ENCODE measurements around the gene PLEKHF1. TPM values are rescaled to one million over a fixed set of nuclear protein-coding genes. Genes with fewer than 3 reads are reported as not detected.

The PLEKHF1 gene
- total RNA-seq, 1 experiment from 2014 or later, result 15.9 TPM

GRCh38 chr19:29636553-29637360 is 28.5 kb upstream of the PLEKHF1 start:
- Histone ChIP-seq H3K9me2 (replicated peaks; ENCODE audit: low read length) (no peaks in the 10 kb centered on the region), H3K27ac (ENCODE audit: low read length) (no peak overlapping the region), H3F3A (ENCODE audit: low read length, unreplicated experiment) (no peaks in the 10 kb centered on the region), H3K4me2 (ENCODE audit: low read length) (no peak overlapping the region), H3K79me2 (ENCODE audit: low read length) (no peaks in the 10 kb centered on the region), H3K27me3 (ENCODE audit: low read length) (no peaks in the 10 kb centered on the region; the same call in 1 of the 2 replicates), H4K20me1 (ENCODE audit: low read length) (no peaks in the 10 kb centered on the region), H3K36me3 (ENCODE audit: low read depth, low read length) (no peaks in the 10 kb centered on the region), H3K4me3 (ENCODE audit: low read length) (no peak overlapping the region), H3K9me3 (ENCODE audit: low read length) (no peaks in the 10 kb centered on the region), H3K4me1 (ENCODE audit: insufficient read depth, low read length) (no peaks in the 10 kb centered on the region), H3K9ac (ENCODE audit: low read length) (no peak overlapping the region), H2AFZ (ENCODE audit: low read length) (no peak overlapping the region)
- ATAC-seq (no peak), DNase-seq (no peak)
- no TSS peak for BruUV-seq (replicated peaks)
- intact Hi-C loops (cut with micrococcal nuclease), result no loop called here
- ChIA-PET POLR2A (ENCODE audit: unreplicated experiment) (no interaction called here), CTCF (no interaction called here)
- TF ChIP-seq CTCF (conservative IDR thresholded peaks at IDR 0.05; ENCODE audit: low read depth, low read length), result no peak
- no peak for TF ChIP-seq EZH2phosphoT487 (IDR thresholded peaks at IDR 0.05; ENCODE audit: borderline replicate concordance, low read length)
- no peak for TF ChIP-seq EZH2 (IDR thresholded peaks at IDR 0.05; ENCODE audit: low read length, unreplicated experiment)

GRCh38 chr19:29639086-29639485 is 26.2 kb upstream of the PLEKHF1 start:
- no peak overlapping the region for H2AFZ ChIP-seq (ENCODE audit: low read length)
- no peaks in the 10 kb centered on the region for H3K79me2 ChIP-seq (ENCODE audit: low read length)
- H3K9me2 ChIP-seq (replicated peaks; ENCODE audit: low read length), result no peaks in the 10 kb centered on the region
- H3K27ac ChIP-seq (ENCODE audit: low read length), result no peak overlapping the region
- no peaks in the 10 kb centered on the region for H3F3A ChIP-seq (ENCODE audit: low read length, unreplicated experiment)
- DNase-seq (no peak), ATAC-seq (no peak)
- no peak overlapping the region for H3K9ac ChIP-seq (ENCODE audit: low read length)
- H3K4me3 ChIP-seq (ENCODE audit: low read length), result no peak overlapping the region
- H4K20me1 ChIP-seq (ENCODE audit: low read length), result no peaks in the 10 kb centered on the region
- BruUV-seq (replicated peaks), result no TSS peak
- no peaks in the 10 kb centered on the region; the same call in 1 of the 2 replicates for H3K27me3 ChIP-seq (ENCODE audit: low read length)
- H3K36me3 ChIP-seq (ENCODE audit: low read depth, low read length), result no peaks in the 10 kb centered on the region
- TF ChIP-seq CTCF (conservative IDR thresholded peaks at IDR 0.05; ENCODE audit: low read depth, low read length), result no peak
- no peak for TF ChIP-seq EZH2 (IDR thresholded peaks at IDR 0.05; ENCODE audit: low read length, unreplicated experiment)
- no peak for TF ChIP-seq EZH2phosphoT487 (IDR thresholded peaks at IDR 0.05; ENCODE audit: borderline replicate concordance, low read length)
- no peaks in the 10 kb centered on the region for H3K9me3 ChIP-seq (ENCODE audit: low read length)
- POLR2A ChIA-PET (ENCODE audit: unreplicated experiment), result no interaction called here
- no peaks in the 10 kb centered on the region for H3K4me1 ChIP-seq (ENCODE audit: insufficient read depth, low read length)
- intact Hi-C loops (cut with micrococcal nuclease), result no loop called here
- CTCF ChIA-PET, result no interaction called here
- no peak overlapping the region for H3K4me2 ChIP-seq (ENCODE audit: low read length)

- no peaks in the 10 kb centered on the region for H3K79me2 ChIP-seq (ENCODE audit: low read length)
- intact Hi-C loops (cut with micrococcal nuclease), result no loop called here
- ATAC-seq, result no peak
- H3K36me3 ChIP-seq (ENCODE audit: low read depth, low read length), result no peaks in the 10 kb centered on the region
- no peak overlapping the region for H3K4me3 ChIP-seq (ENCODE audit: low read length)
- no peak for TF ChIP-seq EZH2 (IDR thresholded peaks at IDR 0.05; ENCODE audit: low read length, unreplicated experiment)
- TF ChIP-seq EZH2phosphoT487 (IDR thresholded peaks at IDR 0.05; ENCODE audit: borderline replicate concordance, low read length), result no peak
- TF ChIP-seq CTCF (conservative IDR thresholded peaks at IDR 0.05; ENCODE audit: low read depth, low read length), result no peak
- H3K9ac ChIP-seq (ENCODE audit: low read length), result no peak overlapping the region
- no peaks in the 10 kb centered on the region for H3K9me2 ChIP-seq (replicated peaks; ENCODE audit: low read length)
- no peaks in the 10 kb centered on the region for H3K4me1 ChIP-seq (ENCODE audit: insufficient read depth, low read length)
- no peaks in the 10 kb centered on the region; the same call in 1 of the 2 replicates for H3K27me3 ChIP-seq (ENCODE audit: low read length)
- BruUV-seq (replicated peaks), result no TSS peak
- DNase-seq, result no peak
- no peaks in the 10 kb centered on the region for H3K9me3 ChIP-seq (ENCODE audit: low read length)
- CTCF ChIA-PET, result no interaction called here
- H2AFZ ChIP-seq (ENCODE audit: low read length), result no peak overlapping the region
- POLR2A ChIA-PET (ENCODE audit: unreplicated experiment), result no interaction called here
- H3F3A ChIP-seq (ENCODE audit: low read length, unreplicated experiment), result no peaks in the 10 kb centered on the region
- no peak overlapping the region for H3K27ac ChIP-seq (ENCODE audit: low read length)
- no peaks in the 10 kb centered on the region for H4K20me1 ChIP-seq (ENCODE audit: low read length)
- H3K4me2 ChIP-seq (ENCODE audit: low read length), result no peak overlapping the region
Measured at GRCh38 chr19:29640231-29640630, 25.0 kb upstream of the PLEKHF1 start.
